Lower lobe of right lung (tissue), 2 donors: ENCODE data around the gene IL3. TPM values are rescaled to one million over a fixed set of nuclear protein-coding genes. Genes with fewer than 3 reads are reported as not detected.

ENCODE experiments used
- ATAC-seq, 2 donors: fragments of 200-7000 bp; cut with Tn5 transposase; one replicate each; pipeline ENCODE4 v1.9.1; 2020 to 2022; ENCODE audit warnings: mild to moderate bottlenecking in 2 of 2, moderate library complexity in 2 of 2
- DNase-seq: peaks from one replicate; pipeline ENCODE4 v3.0.0-alpha.2; 2020
- H3K27ac ChIP-seq: fragments of 200-600 bp; one replicate; pipeline ENCODE4 v1.8.0; 2022
- H3K27me3 ChIP-seq: fragments of 200-600 bp; one replicate; pipeline ENCODE4 v1.8.0; 2022; ENCODE audit warnings: low read depth
- H3K36me3 ChIP-seq: fragments of 200-600 bp; one replicate; pipeline ENCODE4 v1.8.0; 2022; ENCODE audit warnings: mild to moderate bottlenecking
- H3K4me1 ChIP-seq: fragments of 200-600 bp; one replicate; pipeline ENCODE4 v1.8.0; 2022
- H3K4me3 ChIP-seq: fragments of 200-600 bp; one replicate; pipeline ENCODE4 v1.8.0; 2022; ENCODE audit warnings: mild to moderate bottlenecking
- H3K9me3 ChIP-seq: fragments of 200-600 bp; one replicate; pipeline ENCODE4 v1.8.0; 2022
- CTCF ChIP-seq: fragments of 200-600 bp; IDR thresholded peaks from one replicate; pipeline ENCODE4 v1.8.0; 2022; ENCODE audit warnings: antibody characterized with exemption, mild to moderate bottlenecking
- intact Hi-C: fragments of 100-400 bp; cut with DNase I; formaldehyde crosslinking; loops from one replicate; pipeline ENCODE4 v1.11.0; 2022
- total RNA-seq: library from RNA; stranded (reverse); fragmentation: NEBNext Ultra II Directional; extraction: Animal tissue kit (Norgen Biotek cat#: 25700); gene quantifications from one replicate; pipeline ENCODE4 v1.2.1, GENCODE V29; 2021
- donor health status: DM: no; HTN: yes; CAD: no; lungs with severe emphysema.

Gene IL3
- total RNA-seq, 1 donor from 2014 or later: not detected

GRCh38 chr5:132037353-132037752 lies 23.1 kb upstream of the IL3 start:
- ATAC-seq (no peak), DNase-seq (no peak)
- Histone ChIP-seq H3K4me3 (no peak overlapping the region), H3K9me3 (no peaks in the 10 kb centered on the region), H3K27ac (no peak overlapping the region), H3K27me3 (no peaks in the 10 kb centered on the region), H3K36me3 (no peaks in the 10 kb centered on the region), H3K4me1 (no peaks in the 10 kb centered on the region)
- TF ChIP-seq CTCF: no peak
- intact Hi-C loops: no loop called here

GRCh38 chr5:132044207-132044606 lies 16.2 kb upstream of the IL3 start:
- no peaks in the 10 kb centered on the region for H3K4me1 ChIP-seq
- intact Hi-C loops: no loop called here
- H3K27ac ChIP-seq: no peak overlapping the region
- peak; percentile 60 for DNase-seq
- peak; percentile 75 to 85 for ATAC-seq
- H3K9me3 ChIP-seq: no peaks in the 10 kb centered on the region
- no peaks in the 10 kb centered on the region for H3K27me3 ChIP-seq
- H3K4me3 ChIP-seq: no peak overlapping the region
- H3K36me3 ChIP-seq: no peaks in the 10 kb centered on the region
- no peak for TF ChIP-seq CTCF

GRCh38 chr5:132046880-132047299 lies 13.6 kb upstream of the IL3 start:
- H3K9me3 ChIP-seq: no peaks in the 10 kb centered on the region
- TF ChIP-seq CTCF: no peak
- ATAC-seq (no peak), DNase-seq (no peak)
- intact Hi-C loops: no loop called here
- no peaks in the 10 kb centered on the region for H3K4me1 ChIP-seq
- no peak overlapping the region for H3K27ac ChIP-seq
- H3K27me3 ChIP-seq: peaks cover 5% of the 10 kb centered on the region
- H3K36me3 ChIP-seq: no peaks in the 10 kb centered on the region
- no peak overlapping the region for H3K4me3 ChIP-seq

- no peaks in the 10 kb centered on the region for H3K4me1 ChIP-seq
- no peak overlapping the region for H3K27ac ChIP-seq
- no peak for TF ChIP-seq CTCF
- DNase-seq: no peak
- H3K36me3 ChIP-seq: no peaks in the 10 kb centered on the region
- ATAC-seq: no peak
- H3K27me3 ChIP-seq: peaks cover 5% of the 10 kb centered on the region
- intact Hi-C loops: no loop called here
- no peaks in the 10 kb centered on the region for H3K9me3 ChIP-seq
- no peak overlapping the region for H3K4me3 ChIP-seq
These were observed 11.4 kb upstream of the IL3 start for GRCh38 chr5:132049093-132049492.

- Histone ChIP-seq H3K27me3 (peaks cover 5% of the 10 kb centered on the region), H3K36me3 (no peaks in the 10 kb centered on the region), H3K27ac (no peak overlapping the region), H3K4me1 (no peaks in the 10 kb centered on the region), H3K9me3 (no peaks in the 10 kb centered on the region), H3K4me3 (no peak overlapping the region)
- ATAC-seq (no peak), DNase-seq (no peak)
- TF ChIP-seq CTCF: no peak
- intact Hi-C loops: no loop called here
These were observed 10.9 kb upstream of the IL3 start for GRCh38 chr5:132049559-132049958.

- no peak overlapping the region for H3K4me3 ChIP-seq
- no peaks in the 10 kb centered on the region for H3K4me1 ChIP-seq
- DNase-seq (peak; percentile 63), ATAC-seq (peak; percentile 51 to 78)
- peaks cover 5% of the 10 kb centered on the region for H3K27me3 ChIP-seq
- no peaks in the 10 kb centered on the region for H3K36me3 ChIP-seq
- H3K27ac ChIP-seq: no peak overlapping the region
- TF ChIP-seq CTCF: no peak
- intact Hi-C loops: no loop called here
- no peaks in the 10 kb centered on the region for H3K9me3 ChIP-seq
These were observed 10.3 kb upstream of the IL3 start for GRCh38 chr5:132050136-132050535.
